PFSK-1 (cell line): Measurements from ENCODE around the gene C1QL3.

Source experiments
- POLR2AphosphoS5 ChIP-seq: IDR thresholded peaks from 2 replicates; pipeline ENCODE4 v1.6.1; 2012; ENCODE audit warnings: low read depth, mild to moderate bottlenecking, control low read depth, low read length, moderate library complexity
- SIN3A ChIP-seq: IDR thresholded peaks from 2 replicates; pipeline ENCODE4 v1.6.1; 2012; ENCODE audit warnings: mild to moderate bottlenecking, low read length, moderate library complexity, borderline replicate concordance; ENCODE audit not compliant: insufficient read depth
- TAF1 ChIP-seq: IDR thresholded peaks from 2 replicates; pipeline ENCODE4 v1.6.1; 2012; ENCODE audit warnings: low read length, control low read depth, borderline replicate concordance; ENCODE audit not compliant: insufficient read depth

DNA sequence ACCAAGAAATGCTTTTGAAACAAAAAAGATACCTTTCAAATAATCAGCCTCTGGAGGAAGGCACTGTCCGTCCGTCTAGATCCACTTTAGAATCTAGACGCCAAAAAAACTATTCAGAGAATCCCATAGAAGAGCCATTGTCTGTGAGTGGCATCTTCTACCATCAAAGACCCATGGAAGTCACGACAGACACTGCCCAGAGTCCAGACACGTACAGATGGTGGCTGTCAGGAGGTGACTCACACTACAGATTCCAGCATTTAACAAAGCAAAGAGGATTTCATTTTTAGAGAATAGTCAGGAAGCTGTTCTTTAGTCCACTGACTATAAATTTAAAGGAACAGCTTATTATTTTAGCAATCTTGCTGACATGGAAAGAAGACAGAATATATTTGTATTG, 11.7 kb downstream of the C1QL3 start:
- no peak for TF ChIP-seq POLR2AphosphoS5
- no peak for TF ChIP-seq SIN3A
- no peak for TF ChIP-seq TAF1
